ENCODE results near the gene SLC27A2.

Gene SLC27A2

DNA sequence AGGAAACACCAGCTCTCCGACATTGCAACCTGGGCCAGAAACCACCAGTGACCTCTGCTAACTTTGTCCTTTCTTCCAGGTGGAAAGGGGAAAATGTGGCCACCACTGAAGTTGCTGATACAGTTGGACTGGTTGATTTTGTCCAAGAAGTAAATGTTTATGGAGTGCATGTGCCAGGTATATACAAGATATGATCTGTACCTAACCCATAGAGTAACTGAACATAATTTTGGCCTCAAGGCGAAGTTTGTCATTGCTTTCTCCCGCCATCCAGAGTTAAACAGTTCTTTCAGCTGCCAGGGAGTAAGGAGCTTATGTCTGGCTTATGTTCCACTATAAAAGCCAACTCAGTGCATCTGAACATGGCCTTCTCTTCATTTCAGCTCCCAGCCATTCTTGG lies 46.9 kb downstream of the SLC27A2 start:
- no peaks in the 10 kb centered on the region for H3K27me3 Mint-ChIP-seq (ENCODE audit: low read depth)
- H3K4me1 Mint-ChIP-seq (ENCODE audit: low read depth): peaks cover 7% of the 10 kb centered on the region
- H3K4me3 Mint-ChIP-seq: no peak overlapping the region
- no peak overlapping the region for H3K27ac Mint-ChIP-seq
- no peaks in the 10 kb centered on the region for H3K9me3 Mint-ChIP-seq
- H3K36me3 Mint-ChIP-seq (ENCODE audit: low read depth): peaks cover 38% of the 10 kb centered on the region

- no peaks in the 10 kb centered on the region for H3K9me3 Mint-ChIP-seq
- peaks cover 39% of the 10 kb centered on the region for H3K36me3 Mint-ChIP-seq (ENCODE audit: low read depth)
- H3K4me3 Mint-ChIP-seq: no peak overlapping the region
- peaks cover 7% of the 10 kb centered on the region for H3K4me1 Mint-ChIP-seq (ENCODE audit: low read depth)
- no peak overlapping the region for H3K27ac Mint-ChIP-seq
- no peaks in the 10 kb centered on the region for H3K27me3 Mint-ChIP-seq (ENCODE audit: low read depth)
These were observed 47.3 kb downstream of the SLC27A2 start for GRCh38 chr15:50229336-50229735.

GRCh38 chr15:50231761-50232160 lies 49.8 kb downstream of the SLC27A2 start:
- H3K9me3 Mint-ChIP-seq: no peaks in the 10 kb centered on the region
- H3K36me3 Mint-ChIP-seq (ENCODE audit: low read depth): peaks cover 49% of the 10 kb centered on the region
- no peak overlapping the region for H3K27ac Mint-ChIP-seq
- H3K4me1 Mint-ChIP-seq (ENCODE audit: low read depth): peaks cover 7% of the 10 kb centered on the region
- H3K27me3 Mint-ChIP-seq (ENCODE audit: low read depth): no peaks in the 10 kb centered on the region
- no peak overlapping the region for H3K4me3 Mint-ChIP-seq

DNA sequence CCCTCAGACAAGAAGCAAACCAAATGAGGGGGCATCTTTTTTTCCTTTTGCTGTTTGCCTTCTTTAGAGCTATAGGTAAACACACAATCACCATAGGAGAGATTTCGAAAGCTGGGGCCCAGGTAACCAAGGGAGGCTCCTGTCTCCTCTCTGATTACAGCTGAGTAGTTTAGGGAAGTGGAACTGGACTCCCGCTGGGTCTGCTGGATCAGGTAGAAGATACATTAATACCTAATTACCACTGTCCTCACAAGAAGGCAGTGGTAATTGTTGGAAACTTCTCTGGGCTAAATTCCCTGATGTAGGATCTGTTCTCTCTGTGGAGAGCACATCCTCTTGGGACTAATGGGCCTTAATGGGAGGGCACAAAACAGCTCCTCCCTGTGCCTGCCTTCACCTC lies 50.8 kb downstream of the SLC27A2 start:
- Mint-ChIP-seq H3K36me3 (ENCODE audit: low read depth) (peaks cover 39% of the 10 kb centered on the region), H3K27ac (no peak overlapping the region), H3K4me1 (ENCODE audit: low read depth) (peaks cover 7% of the 10 kb centered on the region), H3K9me3 (no peaks in the 10 kb centered on the region), H3K27me3 (ENCODE audit: low read depth) (no peaks in the 10 kb centered on the region), H3K4me3 (no peak overlapping the region)

- H3K9me3 Mint-ChIP-seq: no peaks in the 10 kb centered on the region
- H3K4me3 Mint-ChIP-seq: no peak overlapping the region
- H3K36me3 Mint-ChIP-seq (ENCODE audit: low read depth): peaks cover 37% of the 10 kb centered on the region
- no peaks in the 10 kb centered on the region for H3K27me3 Mint-ChIP-seq (ENCODE audit: low read depth)
- H3K4me1 Mint-ChIP-seq (ENCODE audit: low read depth): peaks cover 9% of the 10 kb centered on the region
- H3K27ac Mint-ChIP-seq: no peak overlapping the region
These were observed 51.3 kb downstream of the SLC27A2 start for GRCh38 chr15:50233192-50233736.

GRCh38 chr15:50234764-50235163 lies 52.8 kb downstream of the SLC27A2 start:
- Mint-ChIP-seq H3K27ac (no peak overlapping the region), H3K27me3 (ENCODE audit: low read depth) (no peaks in the 10 kb centered on the region), H3K36me3 (ENCODE audit: low read depth) (peaks cover 25% of the 10 kb centered on the region), H3K4me1 (ENCODE audit: low read depth) (peaks cover 9% of the 10 kb centered on the region), H3K9me3 (no peaks in the 10 kb centered on the region), H3K4me3 (no peak overlapping the region)

GRCh38 chr15:50235794-50236193 lies 53.8 kb downstream of the SLC27A2 start:
- peaks cover 23% of the 10 kb centered on the region for H3K36me3 Mint-ChIP-seq (ENCODE audit: low read depth)
- no peaks in the 10 kb centered on the region for H3K27me3 Mint-ChIP-seq (ENCODE audit: low read depth)
- no peak overlapping the region for H3K27ac Mint-ChIP-seq
- peaks cover 8% of the 10 kb centered on the region for H3K4me1 Mint-ChIP-seq (ENCODE audit: low read depth)
- H3K9me3 Mint-ChIP-seq: no peaks in the 10 kb centered on the region
- no peak overlapping the region for H3K4me3 Mint-ChIP-seq

- H3K36me3 Mint-ChIP-seq (ENCODE audit: low read depth): peaks cover 22% of the 10 kb centered on the region
- no peak overlapping the region for H3K4me3 Mint-ChIP-seq
These were observed 54.4 kb downstream of the SLC27A2 start for GRCh38 chr15:50236433-50236832.

GRCh38 chr15:50238255-50238654 lies 56.3 kb downstream of the SLC27A2 start:
- peaks cover 20% of the 10 kb centered on the region for H3K36me3 Mint-ChIP-seq (ENCODE audit: low read depth)
- H3K4me1 Mint-ChIP-seq (ENCODE audit: low read depth): peaks cover 16% of the 10 kb centered on the region
- no peak overlapping the region for H3K27ac Mint-ChIP-seq
- H3K4me3 Mint-ChIP-seq: no peak overlapping the region
- no peaks in the 10 kb centered on the region for H3K27me3 Mint-ChIP-seq (ENCODE audit: low read depth)
- no peaks in the 10 kb centered on the region for H3K9me3 Mint-ChIP-seq

More at GRCh38 chr15:50236433-50236832, 54.4 kb downstream of the SLC27A2 start:
- H3K27me3 Mint-ChIP-seq (ENCODE audit: low read depth): no peaks in the 10 kb centered on the region
- no peaks in the 10 kb centered on the region for H3K9me3 Mint-ChIP-seq
- no peak overlapping the region for H3K27ac Mint-ChIP-seq
- peaks cover 11% of the 10 kb centered on the region for H3K4me1 Mint-ChIP-seq (ENCODE audit: low read depth)

DNA sequence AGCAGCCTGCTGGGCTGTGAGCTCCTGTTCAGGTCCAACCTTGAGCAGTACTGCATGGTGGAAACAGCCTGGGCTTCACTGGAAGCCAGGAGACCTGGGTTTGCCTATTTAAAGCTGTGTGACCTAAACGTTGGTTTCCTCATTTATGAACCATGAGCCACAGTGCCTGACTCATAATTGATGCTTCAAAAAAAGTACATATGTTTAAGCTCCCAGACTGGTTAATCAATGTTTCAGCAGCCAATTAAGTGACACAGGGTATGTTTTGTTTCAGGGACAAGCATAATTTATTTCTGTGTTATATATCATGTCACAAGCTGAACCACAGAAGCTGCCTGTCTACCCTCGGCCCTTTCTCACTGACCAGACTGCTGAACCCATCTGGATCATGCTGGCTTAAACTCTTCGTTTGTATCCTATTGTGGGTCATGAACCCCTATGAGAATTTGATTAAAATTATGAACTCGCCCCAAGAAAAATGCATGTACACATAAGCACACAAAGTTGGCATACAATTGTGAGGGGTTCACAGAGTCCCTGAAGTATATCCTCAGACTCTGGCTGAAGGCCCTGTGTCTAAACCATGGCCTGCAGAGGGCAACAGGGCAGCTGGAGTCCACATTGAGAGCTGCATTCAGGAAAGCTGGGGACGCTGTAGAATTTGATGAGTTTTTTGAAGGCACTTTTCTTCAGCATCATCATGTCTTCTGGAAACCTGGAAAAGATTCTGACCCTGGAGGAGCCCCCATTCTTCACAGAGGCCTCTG lies 59.9 kb downstream of the SLC27A2 start:
- Mint-ChIP-seq H3K4me3 (no peak overlapping the region), H3K27ac (peak overlapping the region; percentile 45), H3K4me1 (ENCODE audit: low read depth) (peaks cover 23% of the 10 kb centered on the region), H3K9me3 (no peaks in the 10 kb centered on the region), H3K36me3 (ENCODE audit: low read depth) (peaks cover 6% of the 10 kb centered on the region), H3K27me3 (ENCODE audit: low read depth) (no peaks in the 10 kb centered on the region)

- H3K4me3 Mint-ChIP-seq: no peak overlapping the region
- H3K36me3 Mint-ChIP-seq (ENCODE audit: low read depth): peaks cover 6% of the 10 kb centered on the region
- H3K27me3 Mint-ChIP-seq (ENCODE audit: low read depth): no peaks in the 10 kb centered on the region
- no peak overlapping the region for H3K27ac Mint-ChIP-seq
- H3K4me1 Mint-ChIP-seq (ENCODE audit: low read depth): peaks cover 41% of the 10 kb centered on the region
- no peaks in the 10 kb centered on the region for H3K9me3 Mint-ChIP-seq
These were observed 62.2 kb downstream of the SLC27A2 start for GRCh38 chr15:50244153-50244552.

- Mint-ChIP-seq H3K4me1 (ENCODE audit: low read depth) (peaks cover 48% of the 10 kb centered on the region), H3K9me3 (no peaks in the 10 kb centered on the region), H3K27ac (no peak overlapping the region), H3K27me3 (ENCODE audit: low read depth) (no peaks in the 10 kb centered on the region), H3K4me3 (no peak overlapping the region), H3K36me3 (ENCODE audit: low read depth) (peaks cover 6% of the 10 kb centered on the region)
These were observed 63.1 kb downstream of the SLC27A2 start for GRCh38 chr15:50244959-50245624.

DNA sequence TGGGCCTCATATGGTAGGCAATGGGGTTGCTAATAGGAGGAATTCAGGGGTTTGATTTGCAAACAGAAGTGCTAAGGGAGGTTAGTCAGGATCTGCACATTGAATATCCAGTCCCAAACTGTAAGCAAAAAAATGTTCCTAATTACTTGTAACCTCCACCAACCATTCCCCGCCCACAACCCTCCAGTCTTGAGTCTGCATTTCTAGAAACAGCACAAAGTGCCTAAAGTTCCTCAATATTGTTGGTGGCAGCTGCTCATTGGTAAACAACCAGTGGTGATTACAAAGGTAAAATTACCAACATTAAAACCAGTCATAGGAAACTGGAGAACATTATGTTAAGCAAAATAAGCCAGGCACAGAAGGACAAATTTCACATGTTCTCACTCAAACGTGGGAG lies 64.6 kb downstream of the SLC27A2 start:
- Mint-ChIP-seq H3K27ac (peak overlapping the region; percentile 70), H3K4me3 (no peak overlapping the region), H3K36me3 (ENCODE audit: low read depth) (peaks cover 6% of the 10 kb centered on the region), H3K9me3 (no peaks in the 10 kb centered on the region), H3K4me1 (ENCODE audit: low read depth) (peaks cover 50% of the 10 kb centered on the region), H3K27me3 (ENCODE audit: low read depth) (no peaks in the 10 kb centered on the region)

DNA sequence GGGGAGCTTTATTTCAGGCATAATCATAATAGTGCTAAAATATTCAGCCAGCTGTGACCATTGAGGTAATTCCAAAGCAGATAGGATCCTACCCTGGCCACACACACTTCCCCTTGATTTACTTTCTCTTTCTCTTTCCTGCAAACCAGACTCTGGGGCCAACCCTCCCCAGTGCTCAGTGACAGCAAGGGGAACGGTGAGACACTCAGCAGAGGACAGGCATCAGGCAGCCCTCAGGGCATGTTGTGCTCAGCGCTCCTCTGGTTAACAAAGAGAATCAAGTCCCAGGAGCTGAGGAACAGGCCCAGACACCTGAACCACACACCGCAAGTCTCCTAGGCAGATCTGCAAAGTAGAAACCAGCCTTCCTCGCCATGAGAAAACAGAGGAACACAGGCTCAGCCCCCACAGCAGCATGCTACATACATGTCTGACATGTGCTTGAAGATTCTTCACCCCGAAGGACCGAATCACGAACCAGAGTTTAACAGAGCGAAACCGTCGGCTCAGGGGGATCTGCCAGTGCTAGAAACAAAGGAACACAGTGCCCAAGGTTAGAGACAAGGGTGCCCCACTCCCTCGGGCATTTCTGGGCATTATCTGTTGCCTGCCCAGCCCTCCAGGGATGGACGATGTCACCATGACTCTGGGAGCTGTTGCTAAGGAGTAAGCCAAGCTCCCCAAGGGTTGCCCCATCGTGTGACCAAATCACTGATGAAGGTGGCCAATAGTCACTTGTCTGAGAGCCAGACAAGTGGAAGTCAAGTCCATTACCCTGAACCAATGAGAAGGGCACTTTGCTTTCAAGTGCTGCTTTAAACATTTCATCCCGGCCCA lies 66.0 kb downstream of the SLC27A2 start:
- H3K27ac Mint-ChIP-seq: peak overlapping the region; percentile 85
- H3K36me3 Mint-ChIP-seq (ENCODE audit: low read depth): peaks cover 4% of the 10 kb centered on the region
- peaks cover 47% of the 10 kb centered on the region for H3K4me1 Mint-ChIP-seq (ENCODE audit: low read depth)
- H3K9me3 Mint-ChIP-seq: no peaks in the 10 kb centered on the region
- no peaks in the 10 kb centered on the region for H3K27me3 Mint-ChIP-seq (ENCODE audit: low read depth)
- peak overlapping the region; percentile 53 for H3K4me3 Mint-ChIP-seq
